ENCODE data around the gene MSANTD3. TPM values are rescaled to one million over a fixed set of nuclear protein-coding genes. Genes with fewer than 3 reads are reported as not detected.

Gene MSANTD3
- total and polyA plus RNA-seq, 2 experiments from 2014 or later: 19.7 to 34.5 TPM

DNA sequence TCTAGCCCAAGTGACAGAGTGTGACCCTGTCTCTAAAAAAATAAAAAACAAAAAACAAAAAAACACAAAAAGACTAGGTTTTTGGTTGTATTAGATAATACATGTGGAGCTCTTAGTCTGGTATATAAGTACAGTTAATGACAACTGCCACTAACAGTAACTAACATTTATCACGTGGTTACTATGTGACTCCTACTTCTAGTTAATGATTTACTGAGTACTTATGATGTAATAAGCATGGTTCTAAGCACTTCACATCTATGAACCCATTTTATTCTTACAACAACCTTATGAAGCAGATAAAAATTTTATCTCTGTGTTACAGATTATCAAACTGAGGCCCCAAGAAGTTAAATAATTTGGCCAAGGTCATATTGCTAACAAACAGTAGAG, 39.9 kb downstream of the MSANTD3 start:
- DNase-seq (ENCODE audit: low spot score) (no peak), ATAC-seq (no peak)
- no peak overlapping the region for H3K4me3 Mint-ChIP-seq
- Histone ChIP-seq H3F3A (replicated peaks; ENCODE audit: low read depth) (no peaks in the 10 kb centered on the region), H3K27ac (ENCODE audit: low read depth) (no peak overlapping the region), H3K79me2 (replicated peaks; ENCODE audit: insufficient read depth) (no peaks in the 10 kb centered on the region), H2AFZ (no peak overlapping the region), H4K20me1 (replicated peaks; ENCODE audit: insufficient read depth) (no peaks in the 10 kb centered on the region), H3K4me1 (ENCODE audit: insufficient read depth) (peaks cover 6% of the 10 kb centered on the region; the same call in 1 of the 2 replicates), H3K9me2 (ENCODE audit: insufficient read depth) (no peaks in the 10 kb centered on the region), H3K4me2 (no peak overlapping the region), H3K27me3 (ENCODE audit: insufficient read depth) (no peaks in the 10 kb centered on the region), H3K4me3 (no peak overlapping the region), H3K36me3 (ENCODE audit: insufficient read depth) (no peaks in the 10 kb centered on the region)
- TF ChIP-seq ZNF331 (CRISPR knock-in tag; IDR thresholded peaks at IDR 0.05; ENCODE audit: low read depth) (no peak), ZNF114 (CRISPR knock-in tag; IDR thresholded peaks at IDR 0.05) (no peak), JUNB (IDR thresholded peaks at IDR 0.05; ENCODE audit: unreplicated experiment) (no peak), ZNF462 (CRISPR knock-in tag; IDR thresholded peaks at IDR 0.05) (no peak), EZH2phosphoT487 (IDR thresholded peaks at IDR 0.05; ENCODE audit: unreplicated experiment) (no peak), STAT1 (IDR thresholded peaks at IDR 0.05; ENCODE audit: unreplicated experiment) (no peak), EZH2 (IDR thresholded peaks at IDR 0.05; ENCODE audit: low read depth, unreplicated experiment) (no peak), NANOG (IDR thresholded peaks at IDR 0.05; ENCODE audit: borderline replicate concordance) (no peak), POLR2AphosphoS5 (IDR thresholded peaks at IDR 0.05; ENCODE audit: low read depth) (no peak), CREB1 (CRISPR knock-in tag; IDR thresholded peaks at IDR 0.05; ENCODE audit: low read depth) (no peak)
- TF ChIP-seq, protein P1, sequence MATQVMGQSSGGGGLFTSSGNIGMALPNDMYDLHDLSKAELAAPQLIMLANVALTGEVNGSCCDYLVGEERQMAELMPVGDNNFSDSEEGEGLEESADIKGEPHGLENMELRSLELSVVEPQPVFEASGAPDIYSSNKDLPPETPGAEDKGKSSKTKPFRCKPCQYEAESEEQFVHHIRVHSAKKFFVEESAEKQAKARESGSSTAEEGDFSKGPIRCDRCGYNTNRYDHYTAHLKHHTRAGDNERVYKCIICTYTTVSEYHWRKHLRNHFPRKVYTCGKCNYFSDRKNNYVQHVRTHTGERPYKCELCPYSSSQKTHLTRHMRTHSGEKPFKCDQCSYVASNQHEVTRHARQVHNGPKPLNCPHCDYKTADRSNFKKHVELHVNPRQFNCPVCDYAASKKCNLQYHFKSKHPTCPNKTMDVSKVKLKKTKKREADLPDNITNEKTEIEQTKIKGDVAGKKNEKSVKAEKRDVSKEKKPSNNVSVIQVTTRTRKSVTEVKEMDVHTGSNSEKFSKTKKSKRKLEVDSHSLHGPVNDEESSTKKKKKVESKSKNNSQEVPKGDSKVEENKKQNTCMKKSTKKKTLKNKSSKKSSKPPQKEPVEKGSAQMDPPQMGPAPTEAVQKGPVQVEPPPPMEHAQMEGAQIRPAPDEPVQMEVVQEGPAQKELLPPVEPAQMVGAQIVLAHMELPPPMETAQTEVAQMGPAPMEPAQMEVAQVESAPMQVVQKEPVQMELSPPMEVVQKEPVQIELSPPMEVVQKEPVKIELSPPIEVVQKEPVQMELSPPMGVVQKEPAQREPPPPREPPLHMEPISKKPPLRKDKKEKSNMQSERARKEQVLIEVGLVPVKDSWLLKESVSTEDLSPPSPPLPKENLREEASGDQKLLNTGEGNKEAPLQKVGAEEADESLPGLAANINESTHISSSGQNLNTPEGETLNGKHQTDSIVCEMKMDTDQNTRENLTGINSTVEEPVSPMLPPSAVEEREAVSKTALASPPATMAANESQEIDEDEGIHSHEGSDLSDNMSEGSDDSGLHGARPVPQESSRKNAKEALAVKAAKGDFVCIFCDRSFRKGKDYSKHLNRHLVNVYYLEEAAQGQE (IDR thresholded peaks at IDR 0.05; ENCODE audit: unreplicated experiment): no peak
- TF ChIP-seq, protein P2, sequence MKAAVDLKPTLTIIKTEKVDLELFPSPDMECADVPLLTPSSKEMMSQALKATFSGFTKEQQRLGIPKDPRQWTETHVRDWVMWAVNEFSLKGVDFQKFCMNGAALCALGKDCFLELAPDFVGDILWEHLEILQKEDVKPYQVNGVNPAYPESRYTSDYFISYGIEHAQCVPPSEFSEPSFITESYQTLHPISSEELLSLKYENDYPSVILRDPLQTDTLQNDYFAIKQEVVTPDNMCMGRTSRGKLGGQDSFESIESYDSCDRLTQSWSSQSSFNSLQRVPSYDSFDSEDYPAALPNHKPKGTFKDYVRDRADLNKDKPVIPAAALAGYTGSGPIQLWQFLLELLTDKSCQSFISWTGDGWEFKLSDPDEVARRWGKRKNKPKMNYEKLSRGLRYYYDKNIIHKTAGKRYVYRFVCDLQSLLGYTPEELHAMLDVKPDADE (IDR thresholded peaks at IDR 0.05): no peak
- TF ChIP-seq, protein P3, sequence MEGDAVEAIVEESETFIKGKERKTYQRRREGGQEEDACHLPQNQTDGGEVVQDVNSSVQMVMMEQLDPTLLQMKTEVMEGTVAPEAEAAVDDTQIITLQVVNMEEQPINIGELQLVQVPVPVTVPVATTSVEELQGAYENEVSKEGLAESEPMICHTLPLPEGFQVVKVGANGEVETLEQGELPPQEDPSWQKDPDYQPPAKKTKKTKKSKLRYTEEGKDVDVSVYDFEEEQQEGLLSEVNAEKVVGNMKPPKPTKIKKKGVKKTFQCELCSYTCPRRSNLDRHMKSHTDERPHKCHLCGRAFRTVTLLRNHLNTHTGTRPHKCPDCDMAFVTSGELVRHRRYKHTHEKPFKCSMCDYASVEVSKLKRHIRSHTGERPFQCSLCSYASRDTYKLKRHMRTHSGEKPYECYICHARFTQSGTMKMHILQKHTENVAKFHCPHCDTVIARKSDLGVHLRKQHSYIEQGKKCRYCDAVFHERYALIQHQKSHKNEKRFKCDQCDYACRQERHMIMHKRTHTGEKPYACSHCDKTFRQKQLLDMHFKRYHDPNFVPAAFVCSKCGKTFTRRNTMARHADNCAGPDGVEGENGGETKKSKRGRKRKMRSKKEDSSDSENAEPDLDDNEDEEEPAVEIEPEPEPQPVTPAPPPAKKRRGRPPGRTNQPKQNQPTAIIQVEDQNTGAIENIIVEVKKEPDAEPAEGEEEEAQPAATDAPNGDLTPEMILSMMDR (conservative IDR thresholded peaks at IDR 0.05; ENCODE audit: low read depth in 2 of 2): no peak
- H3K27me3 Mint-ChIP-seq (ENCODE audit: insufficient read depth, low read depth, poor library complexity): peaks cover 3% of the 10 kb centered on the region
- H3K27ac Mint-ChIP-seq: no peak overlapping the region
- peaks cover 14% of the 10 kb centered on the region for H3K4me1 Mint-ChIP-seq
- no peaks in the 10 kb centered on the region for H3K9me3 Mint-ChIP-seq
- no peaks in the 10 kb centered on the region for H3K36me3 Mint-ChIP-seq (ENCODE audit: low read depth)

All from GM23338 (cell line).